ENCODE measurements around the gene GRID1. TPM values are rescaled to one million over a fixed set of nuclear protein-coding genes. Genes with fewer than 3 reads are reported as not detected.

The GRID1 gene
- total and polyA plus RNA-seq, 8 donors: 0.31 to 8.5 (median 1.0) TPM; not detected in 1

DNA sequence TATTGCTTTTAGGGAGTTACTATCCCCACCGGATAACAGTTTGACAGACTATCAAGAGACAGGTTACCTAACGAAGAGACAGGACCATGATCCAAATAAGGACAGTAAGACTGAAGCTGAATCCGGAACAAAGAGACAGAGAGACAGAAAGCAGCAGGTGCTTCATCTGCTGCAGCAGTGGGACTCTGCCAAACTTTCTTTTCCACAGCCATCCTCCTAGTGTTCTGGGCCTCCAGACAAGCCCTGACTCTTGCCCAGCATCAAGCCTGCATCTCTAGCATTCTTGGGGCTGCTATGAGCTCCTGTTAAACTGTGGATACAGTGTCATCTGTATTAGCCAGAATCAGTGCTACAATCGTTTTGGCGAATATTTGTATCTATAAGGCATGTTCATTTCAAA, 761.7 kb downstream of the GRID1 start:
- TF ChIP-seq POLR2A (IDR thresholded peaks at IDR 0.05): no peak
- no peak for TF ChIP-seq EP300 (IDR thresholded peaks at IDR 0.05)
- TF ChIP-seq POLR2AphosphoS5 (IDR thresholded peaks at IDR 0.05): no peak
- TF ChIP-seq, protein P1, sequence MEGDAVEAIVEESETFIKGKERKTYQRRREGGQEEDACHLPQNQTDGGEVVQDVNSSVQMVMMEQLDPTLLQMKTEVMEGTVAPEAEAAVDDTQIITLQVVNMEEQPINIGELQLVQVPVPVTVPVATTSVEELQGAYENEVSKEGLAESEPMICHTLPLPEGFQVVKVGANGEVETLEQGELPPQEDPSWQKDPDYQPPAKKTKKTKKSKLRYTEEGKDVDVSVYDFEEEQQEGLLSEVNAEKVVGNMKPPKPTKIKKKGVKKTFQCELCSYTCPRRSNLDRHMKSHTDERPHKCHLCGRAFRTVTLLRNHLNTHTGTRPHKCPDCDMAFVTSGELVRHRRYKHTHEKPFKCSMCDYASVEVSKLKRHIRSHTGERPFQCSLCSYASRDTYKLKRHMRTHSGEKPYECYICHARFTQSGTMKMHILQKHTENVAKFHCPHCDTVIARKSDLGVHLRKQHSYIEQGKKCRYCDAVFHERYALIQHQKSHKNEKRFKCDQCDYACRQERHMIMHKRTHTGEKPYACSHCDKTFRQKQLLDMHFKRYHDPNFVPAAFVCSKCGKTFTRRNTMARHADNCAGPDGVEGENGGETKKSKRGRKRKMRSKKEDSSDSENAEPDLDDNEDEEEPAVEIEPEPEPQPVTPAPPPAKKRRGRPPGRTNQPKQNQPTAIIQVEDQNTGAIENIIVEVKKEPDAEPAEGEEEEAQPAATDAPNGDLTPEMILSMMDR (IDR thresholded peaks at IDR 0.05): no peak
- no peak overlapping the region for H3K27ac ChIP-seq
- no peaks in the 10 kb centered on the region for H3K36me3 ChIP-seq
- 76 to 89% (median 84%) methylated on average over 5 of the region's 5 CpGs for WGBS, 5 donors
- no peak for DNase-seq
- H3K4me3 ChIP-seq: no peak overlapping the region
- intact Hi-C loops (cut with DNase I; ENCODE audit: low total_unique reads): no loop called here
- no peaks in the 10 kb centered on the region for H3K27me3 ChIP-seq
- peaks cover 0 to 5% (median 3%) of the 10 kb centered on the region in 4 donors for H3K9me3 ChIP-seq
- no peaks in the 10 kb centered on the region for H3K4me1 ChIP-seq

DNA sequence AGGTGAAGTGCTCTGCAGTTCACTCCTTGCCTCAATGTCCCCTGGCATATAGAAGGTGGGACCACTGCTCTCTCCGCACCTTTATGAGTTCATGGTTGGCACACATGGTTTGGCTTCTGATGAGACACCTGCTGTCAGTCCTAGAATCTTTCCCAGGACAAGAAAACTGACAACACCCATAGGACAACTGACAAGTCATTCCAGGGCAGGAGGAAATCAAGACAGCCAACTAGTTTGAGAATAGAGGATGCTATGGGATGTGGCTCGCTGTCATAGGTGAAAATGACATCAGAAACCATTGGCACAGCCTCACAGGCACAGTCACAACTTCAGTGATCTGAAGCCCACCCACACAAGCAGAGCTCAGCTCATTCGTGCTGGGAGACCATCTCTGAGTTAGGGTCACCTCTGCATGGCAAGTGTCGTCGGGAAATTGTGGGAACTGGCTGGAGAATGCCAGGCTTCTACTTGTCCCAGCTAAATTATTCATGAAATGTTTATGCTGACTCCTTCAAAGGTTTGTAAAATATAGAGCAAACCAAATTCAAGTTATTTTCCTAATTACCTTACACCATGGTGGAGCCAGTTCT, 762.4 kb downstream of the GRID1 start:
- peaks cover 0 to 5% (median 3%) of the 10 kb centered on the region in 4 donors for H3K9me3 ChIP-seq
- H3K27me3 ChIP-seq: no peaks in the 10 kb centered on the region
- H3K36me3 ChIP-seq: no peaks in the 10 kb centered on the region
- WGBS, 5 donors: 62 to 82% (median 73%) methylated on average over 4 to 5 of the region's 5 CpGs
- DNase-seq: no peak
- no peak overlapping the region for H3K27ac ChIP-seq
- intact Hi-C loops (cut with DNase I; ENCODE audit: low total_unique reads): no loop called here
- TF ChIP-seq, protein P1 (IDR thresholded peaks at IDR 0.05): no peak
- no peak for TF ChIP-seq POLR2AphosphoS5 (IDR thresholded peaks at IDR 0.05)
- no peak for TF ChIP-seq POLR2A (IDR thresholded peaks at IDR 0.05)
- no peak for TF ChIP-seq EP300 (IDR thresholded peaks at IDR 0.05)
- no peaks in the 10 kb centered on the region for H3K4me1 ChIP-seq
- H3K4me3 ChIP-seq: no peak overlapping the region

DNA sequence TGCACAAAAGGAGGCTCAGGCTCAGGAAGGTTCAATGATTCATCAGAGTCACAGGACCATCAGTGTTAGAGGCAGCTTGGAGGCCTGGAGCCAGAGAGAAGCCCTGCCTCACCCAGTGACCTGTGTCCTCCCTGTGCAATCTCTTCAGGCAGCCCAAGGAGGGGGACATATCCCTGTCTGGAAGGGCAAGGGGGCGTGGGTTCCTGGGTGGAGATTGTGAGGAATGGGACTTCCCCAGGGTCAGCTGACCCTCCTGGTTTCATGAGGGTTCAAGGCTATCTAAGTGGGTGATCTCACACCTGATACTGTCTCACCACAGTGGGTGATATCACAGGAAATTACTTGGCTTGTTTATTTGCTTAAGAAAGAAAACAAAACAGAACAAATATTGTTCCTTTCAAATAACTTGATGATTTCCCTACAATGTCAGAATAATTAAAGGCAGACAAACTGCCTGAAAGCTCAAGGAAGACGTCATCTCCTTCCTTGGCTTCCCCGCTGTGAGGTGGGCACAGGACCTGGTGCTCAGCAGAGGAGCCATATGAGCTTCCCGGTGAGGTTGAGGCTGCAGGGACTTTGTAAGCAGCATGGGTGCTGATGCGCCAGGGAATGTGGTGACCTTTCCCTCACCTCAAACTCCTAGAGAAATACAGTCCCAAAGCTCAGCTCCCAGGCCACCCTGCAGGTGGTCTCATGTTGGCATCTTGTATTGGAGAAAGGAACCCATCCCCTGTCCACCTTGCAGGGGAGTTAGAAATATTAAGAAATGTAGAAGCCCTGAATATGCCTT, 763.2 kb downstream of the GRID1 start:
- DNase-seq: no peak
- WGBS, 5 donors: 54 to 79% (median 70%) methylated on average over 5 of the region's 5 CpGs

DNA sequence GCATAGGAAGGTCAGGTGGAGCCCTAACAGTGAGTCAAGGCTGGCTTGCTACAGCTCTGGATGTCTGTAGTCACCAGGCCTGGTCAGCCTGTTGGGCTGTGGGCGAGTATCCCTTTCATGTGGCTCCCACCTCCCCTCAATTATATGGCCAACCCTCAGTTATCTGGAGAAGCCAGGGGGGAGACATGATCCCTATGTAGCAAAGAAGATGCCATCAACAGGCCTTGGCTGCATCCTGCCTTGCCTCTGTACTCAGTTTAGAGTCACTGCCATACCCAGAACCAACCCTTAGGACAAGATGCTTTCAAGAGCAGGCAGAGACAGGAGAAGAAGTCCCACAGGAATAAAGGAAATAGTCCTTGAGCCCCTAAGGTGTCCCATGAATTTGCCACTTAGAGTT, 763.9 kb downstream of the GRID1 start:
- DNase-seq: no peak
- intact Hi-C loops (cut with DNase I; ENCODE audit: low total_unique reads): no loop called here
- peaks cover 0 to 2% (median under 1%) of the 10 kb centered on the region in 4 donors for H3K9me3 ChIP-seq
- no peak overlapping the region for H3K4me3 ChIP-seq
- no peaks in the 10 kb centered on the region for H3K36me3 ChIP-seq
- no peak overlapping the region for H3K27ac ChIP-seq
- no peaks in the 10 kb centered on the region for H3K27me3 ChIP-seq
- no peak for TF ChIP-seq POLR2AphosphoS5 (IDR thresholded peaks at IDR 0.05)
- TF ChIP-seq EP300 (IDR thresholded peaks at IDR 0.05): no peak
- no peak for TF ChIP-seq POLR2A (IDR thresholded peaks at IDR 0.05)
- TF ChIP-seq, protein P1 (IDR thresholded peaks at IDR 0.05): no peak
- WGBS, 5 donors: 38 to 86% (median 75%) methylated on average over 1 of the region's 1 CpG
- no peaks in the 10 kb centered on the region for H3K4me1 ChIP-seq

More for the DNA sequence above, 763.2 kb downstream of the GRID1 start:
- H3K4me3 ChIP-seq: no peak overlapping the region
- no peaks in the 10 kb centered on the region for H3K36me3 ChIP-seq
- H3K9me3 ChIP-seq: peaks cover 0 to 5% (median 3%) of the 10 kb centered on the region in 4 donors
- no peaks in the 10 kb centered on the region for H3K27me3 ChIP-seq
- TF ChIP-seq POLR2AphosphoS5 (IDR thresholded peaks at IDR 0.05) (no peak), POLR2A (IDR thresholded peaks at IDR 0.05) (no peak), EP300 (IDR thresholded peaks at IDR 0.05) (no peak)
- TF ChIP-seq, protein P1 (IDR thresholded peaks at IDR 0.05): no peak
- intact Hi-C loops (cut with DNase I; ENCODE audit: low total_unique reads): no loop called here
- H3K27ac ChIP-seq: no peak overlapping the region
- H3K4me1 ChIP-seq: no peaks in the 10 kb centered on the region
